HFFc6 (cell line): ENCODE measurements around the gene ANKS6. TPM values are rescaled to one million over a fixed set of nuclear protein-coding genes. Genes with fewer than 3 reads are reported as not detected.

Experiments
- DNase-seq: peaks from one replicate; pipeline ENCODE4 v3.0.0-alpha.2; 2018
- H3K27ac Mint-ChIP-seq: 2 replicates; pipeline ENCODE4 v1.8.0; 2020; ENCODE audit warnings: mild to moderate bottlenecking, mixed read lengths
- H3K27me3 Mint-ChIP-seq: 2 replicates; pipeline ENCODE4 v1.8.0; 2021; ENCODE audit warnings: mild to moderate bottlenecking, moderate library complexity, mixed read lengths; ENCODE audit not compliant: insufficient read depth
- H3K36me3 Mint-ChIP-seq: 2 replicates; pipeline ENCODE4 v1.8.0; 2021; ENCODE audit warnings: low read depth, mixed read lengths
- H3K4me1 Mint-ChIP-seq: 2 replicates; pipeline ENCODE4 v1.8.0; 2020; ENCODE audit warnings: low read depth, mixed read lengths
- H3K4me3 Mint-ChIP-seq: 2 replicates; pipeline ENCODE4 v1.8.0; 2020; ENCODE audit warnings: mild to moderate bottlenecking, moderate library complexity, mixed read lengths
- H3K9me3 Mint-ChIP-seq: 2 replicates; pipeline ENCODE4 v1.8.0; 2020; ENCODE audit warnings: mild to moderate bottlenecking, mixed read lengths
- total RNA-seq, 6 experiments: library from RNA; stranded (reverse); fragmentation: NEBNext Ultra II Directional; extraction: Animal tissue kit (Norgen Biotek cat#: 25700); gene quantifications; 2 replicates in 1 of 6; 3 replicates in 5 of 6; pipeline ENCODE4 v1.2.3, GENCODE V29; 2021
- TF ChIP-seq, protein P1 (sequence below): fragments of 200-600 bp; sonication (generic); IDR thresholded peaks from 2 replicates; pipeline ENCODE4 v1.5.0; 2021; ENCODE audit warnings: antibody characterized with exemption, mild to moderate bottlenecking

Gene ANKS6
- total RNA-seq, 6 experiments from 2014 or later, result 12.7 to 16.6 (median 14.8) TPM

DNA sequence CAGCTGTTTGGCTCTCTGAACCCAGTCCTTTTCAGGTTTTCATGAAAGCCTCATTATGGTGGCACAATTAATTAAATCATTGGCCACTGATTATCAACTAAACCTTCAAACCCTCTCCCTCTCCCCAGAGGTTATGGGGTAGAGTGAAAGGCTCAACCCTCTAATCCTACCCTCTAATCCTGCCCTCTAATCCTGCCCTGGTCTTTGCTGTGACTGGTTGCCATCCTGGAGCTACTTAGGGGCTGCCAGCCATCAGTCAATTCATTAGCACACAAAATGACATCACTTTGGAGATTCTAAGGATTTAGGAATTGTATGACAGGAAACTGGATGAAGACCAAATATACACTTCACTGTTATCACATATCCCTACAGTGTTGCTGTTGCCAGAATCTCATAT lies 36.1 kb downstream of the ANKS6 start:
- no peak overlapping the region for H3K27ac Mint-ChIP-seq
- TF ChIP-seq, protein P1, sequence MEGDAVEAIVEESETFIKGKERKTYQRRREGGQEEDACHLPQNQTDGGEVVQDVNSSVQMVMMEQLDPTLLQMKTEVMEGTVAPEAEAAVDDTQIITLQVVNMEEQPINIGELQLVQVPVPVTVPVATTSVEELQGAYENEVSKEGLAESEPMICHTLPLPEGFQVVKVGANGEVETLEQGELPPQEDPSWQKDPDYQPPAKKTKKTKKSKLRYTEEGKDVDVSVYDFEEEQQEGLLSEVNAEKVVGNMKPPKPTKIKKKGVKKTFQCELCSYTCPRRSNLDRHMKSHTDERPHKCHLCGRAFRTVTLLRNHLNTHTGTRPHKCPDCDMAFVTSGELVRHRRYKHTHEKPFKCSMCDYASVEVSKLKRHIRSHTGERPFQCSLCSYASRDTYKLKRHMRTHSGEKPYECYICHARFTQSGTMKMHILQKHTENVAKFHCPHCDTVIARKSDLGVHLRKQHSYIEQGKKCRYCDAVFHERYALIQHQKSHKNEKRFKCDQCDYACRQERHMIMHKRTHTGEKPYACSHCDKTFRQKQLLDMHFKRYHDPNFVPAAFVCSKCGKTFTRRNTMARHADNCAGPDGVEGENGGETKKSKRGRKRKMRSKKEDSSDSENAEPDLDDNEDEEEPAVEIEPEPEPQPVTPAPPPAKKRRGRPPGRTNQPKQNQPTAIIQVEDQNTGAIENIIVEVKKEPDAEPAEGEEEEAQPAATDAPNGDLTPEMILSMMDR, result no peak
- H3K4me1 Mint-ChIP-seq, result peaks cover 8% of the 10 kb centered on the region
- peaks cover 2% of the 10 kb centered on the region; the same call in 1 of the 2 replicates for H3K27me3 Mint-ChIP-seq
- DNase-seq, result no peak
- H3K4me3 Mint-ChIP-seq, result no peak overlapping the region
- peaks cover 38% of the 10 kb centered on the region for H3K36me3 Mint-ChIP-seq
- H3K9me3 Mint-ChIP-seq, result peaks cover 11% of the 10 kb centered on the region

DNA sequence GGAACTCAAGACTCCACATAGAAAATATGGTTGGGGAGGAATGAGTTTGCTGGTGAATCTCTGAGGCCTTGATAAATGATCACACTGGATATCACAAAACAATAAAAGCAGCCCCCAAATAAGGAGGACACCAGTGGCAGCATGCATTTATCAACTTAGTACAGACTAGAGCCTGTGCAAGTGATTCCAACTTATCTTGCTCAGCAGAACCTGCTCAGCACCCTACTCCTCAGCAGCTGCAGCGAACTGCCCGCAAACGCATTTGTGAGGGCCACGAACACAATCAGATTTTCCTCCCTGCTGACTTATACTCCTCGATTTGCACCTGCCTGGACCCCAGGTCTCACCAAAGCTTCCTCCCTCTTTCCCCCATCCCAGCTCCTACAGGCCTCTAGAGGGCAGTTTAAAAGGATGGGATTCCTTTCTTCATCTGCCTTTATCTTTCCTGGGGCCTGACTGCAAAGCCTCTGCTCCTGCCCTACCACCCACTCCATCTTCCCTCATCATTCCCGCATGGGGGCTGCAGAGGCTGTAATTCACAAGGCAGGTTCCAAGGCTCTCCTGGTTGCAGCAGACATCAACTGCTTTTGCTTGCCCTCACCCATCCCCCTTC lies 41.2 kb downstream of the ANKS6 start:
- peaks cover 39% of the 10 kb centered on the region for H3K36me3 Mint-ChIP-seq
- TF ChIP-seq, protein P1, result no peak

GRCh38 chr9:98751210-98751609 lies 45.1 kb downstream of the ANKS6 start:
- H3K27me3 Mint-ChIP-seq, result no peaks in the 10 kb centered on the region; the same call in 1 of the 2 replicates
- TF ChIP-seq, protein P1, result no peak
- no peaks in the 10 kb centered on the region for H3K4me1 Mint-ChIP-seq
- no peaks in the 10 kb centered on the region for H3K9me3 Mint-ChIP-seq
- peaks cover 33% of the 10 kb centered on the region for H3K36me3 Mint-ChIP-seq
- no peak overlapping the region for H3K4me3 Mint-ChIP-seq
- no peak for DNase-seq
- H3K27ac Mint-ChIP-seq, result no peak overlapping the region

More for the DNA sequence above, 41.2 kb downstream of the ANKS6 start:
- Mint-ChIP-seq H3K4me1 (no peaks in the 10 kb centered on the region), H3K27ac (no peak overlapping the region), H3K27me3 (peaks cover 1% of the 10 kb centered on the region), H3K4me3 (no peak overlapping the region), H3K9me3 (peaks cover 11% of the 10 kb centered on the region)
- DNase-seq, result no peak

DNA sequence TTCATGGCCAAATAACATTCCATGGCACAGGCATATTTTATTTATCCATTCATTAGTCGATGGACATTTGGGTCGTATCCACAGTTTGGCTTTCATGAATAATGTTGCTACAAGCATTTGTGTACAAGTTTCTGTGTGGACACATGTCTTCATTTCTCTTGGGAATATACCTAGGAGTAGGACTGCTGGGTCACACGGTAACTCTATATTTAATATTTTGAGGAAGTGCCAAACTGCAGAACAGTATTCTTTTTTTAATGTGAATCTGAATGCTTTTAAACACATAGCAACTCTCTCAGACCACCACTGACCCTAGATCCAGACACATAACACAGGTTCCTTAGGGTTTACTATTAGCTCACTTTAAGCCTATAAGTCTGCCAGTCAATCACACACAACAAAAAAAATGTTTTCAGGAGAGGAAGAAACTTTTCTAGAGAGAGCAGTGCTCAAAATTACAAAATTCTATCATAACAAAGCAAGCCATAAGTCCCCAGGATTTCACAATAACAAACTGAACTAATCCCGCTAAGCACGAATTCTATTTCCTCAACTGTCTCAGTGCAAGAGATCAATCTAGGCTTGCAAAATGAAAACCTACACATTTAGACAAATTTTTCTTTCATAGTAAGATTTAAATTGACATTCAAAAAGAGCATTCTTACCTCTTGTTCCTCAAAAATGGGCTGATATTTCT lies 45.8 kb downstream of the ANKS6 start:
- no peaks in the 10 kb centered on the region; the same call in 1 of the 2 replicates for H3K27me3 Mint-ChIP-seq
- H3K27ac Mint-ChIP-seq, result no peak overlapping the region
- no peaks in the 10 kb centered on the region for H3K9me3 Mint-ChIP-seq
- no peak for DNase-seq
- TF ChIP-seq, protein P1, result no peak
- H3K36me3 Mint-ChIP-seq, result peaks cover 28% of the 10 kb centered on the region
- H3K4me1 Mint-ChIP-seq, result no peaks in the 10 kb centered on the region
- no peak overlapping the region for H3K4me3 Mint-ChIP-seq

DNA sequence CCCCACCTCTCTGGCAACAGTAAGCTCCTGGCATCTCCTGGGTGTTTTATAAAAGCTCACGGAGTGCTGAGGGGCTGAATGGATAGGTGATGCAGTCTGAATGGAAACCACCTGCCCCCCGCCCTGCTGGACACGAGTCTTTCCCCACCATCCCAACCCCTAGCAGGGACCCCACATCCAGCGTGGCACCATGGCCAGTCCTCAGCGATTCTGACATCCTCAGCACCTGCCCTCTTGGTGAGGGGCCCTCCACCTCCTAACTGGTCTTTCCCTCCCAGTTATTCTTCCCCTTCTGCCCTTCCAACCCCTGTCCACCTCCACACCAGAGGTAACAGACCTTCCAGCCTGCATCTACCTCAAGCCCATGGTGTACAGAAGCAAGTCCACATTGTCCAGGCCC lies 48.9 kb downstream of the ANKS6 start:
- TF ChIP-seq, protein P1, result no peak
- Mint-ChIP-seq H3K36me3 (peaks cover 29% of the 10 kb centered on the region), H3K27ac (no peak overlapping the region), H3K27me3 (no peaks in the 10 kb centered on the region; the same call in none of the 2 replicates), H3K4me1 (peaks cover 14% of the 10 kb centered on the region), H3K4me3 (no peak overlapping the region), H3K9me3 (no peaks in the 10 kb centered on the region)
- no peak for DNase-seq
